PC-3 (cell line): ENCODE data around the gene HIGD2A.

Experiments
- CTCF ChIP-seq: fragments of 300-600 bp; sonication (generic); conservative IDR thresholded peaks from 2 replicates; pipeline ENCODE4 v1.5.1; 2017; ENCODE audit warnings: antibody characterized with exemption, low read depth, mild to moderate bottlenecking, low read length
- EZH2 ChIP-seq: fragments of 300-600 bp; sonication (generic); IDR thresholded peaks from one replicate; pipeline ENCODE4 v1.6.1; 2017; ENCODE audit warnings: antibody characterized with exemption, mild to moderate bottlenecking, low read length; ENCODE audit not compliant: unreplicated experiment
- EZH2phosphoT487 ChIP-seq: fragments of 300-600 bp; sonication (generic); IDR thresholded peaks from 2 replicates; pipeline ENCODE4 v1.6.1; 2018; ENCODE audit warnings: mild to moderate bottlenecking, antibody characterized with exemption, low read length, borderline replicate concordance

- TF ChIP-seq EZH2phosphoT487 (no peak), CTCF (no peak), EZH2 (no peak)
Measured at GRCh38 chr5:176368726-176369125, 19.8 kb upstream of the HIGD2A start.
